Fibroblast of mammary gland (primary cell): Measurements from ENCODE around the gene FILIP1L.

ENCODE experiments used
- DNase-seq: peaks from one replicate; pipeline ENCODE4 v3.0.0-alpha.2; 2010; ENCODE audit warnings: low read depth
- H3K4me3 ChIP-seq: 2 replicates; pipeline ENCODE4 v1.5.1; 2011; ENCODE audit warnings: low read depth, mild to moderate bottlenecking, low read length, moderate library complexity; ENCODE audit not compliant: control insufficient read depth
- TF ChIP-seq, protein P1 (sequence below): conservative IDR thresholded peaks from 2 replicates; pipeline ENCODE4 v1.5.1; 2011; ENCODE audit warnings: low read depth, low read length, inconsistent platforms; ENCODE audit not compliant: control insufficient read depth, insufficient read depth

FILIP1L gene

GRCh38 chr3:100114413-100115030 lies at the start of gene FILIP1L:
Gene FILIP1L (minus strand): TSS chr3:100114501.
- TF ChIP-seq, protein P1, sequence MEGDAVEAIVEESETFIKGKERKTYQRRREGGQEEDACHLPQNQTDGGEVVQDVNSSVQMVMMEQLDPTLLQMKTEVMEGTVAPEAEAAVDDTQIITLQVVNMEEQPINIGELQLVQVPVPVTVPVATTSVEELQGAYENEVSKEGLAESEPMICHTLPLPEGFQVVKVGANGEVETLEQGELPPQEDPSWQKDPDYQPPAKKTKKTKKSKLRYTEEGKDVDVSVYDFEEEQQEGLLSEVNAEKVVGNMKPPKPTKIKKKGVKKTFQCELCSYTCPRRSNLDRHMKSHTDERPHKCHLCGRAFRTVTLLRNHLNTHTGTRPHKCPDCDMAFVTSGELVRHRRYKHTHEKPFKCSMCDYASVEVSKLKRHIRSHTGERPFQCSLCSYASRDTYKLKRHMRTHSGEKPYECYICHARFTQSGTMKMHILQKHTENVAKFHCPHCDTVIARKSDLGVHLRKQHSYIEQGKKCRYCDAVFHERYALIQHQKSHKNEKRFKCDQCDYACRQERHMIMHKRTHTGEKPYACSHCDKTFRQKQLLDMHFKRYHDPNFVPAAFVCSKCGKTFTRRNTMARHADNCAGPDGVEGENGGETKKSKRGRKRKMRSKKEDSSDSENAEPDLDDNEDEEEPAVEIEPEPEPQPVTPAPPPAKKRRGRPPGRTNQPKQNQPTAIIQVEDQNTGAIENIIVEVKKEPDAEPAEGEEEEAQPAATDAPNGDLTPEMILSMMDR, result no peak
- no peak for DNase-seq
- no peak within 1 kb of the TSS for H3K4me3 ChIP-seq

- H3K4me3 ChIP-seq, result no peak overlapping the region
- TF ChIP-seq, protein P1, result no peak
- DNase-seq, result no peak
These were observed 49.5 kb upstream of the FILIP1L start for GRCh38 chr3:100163787-100164186.

DNA sequence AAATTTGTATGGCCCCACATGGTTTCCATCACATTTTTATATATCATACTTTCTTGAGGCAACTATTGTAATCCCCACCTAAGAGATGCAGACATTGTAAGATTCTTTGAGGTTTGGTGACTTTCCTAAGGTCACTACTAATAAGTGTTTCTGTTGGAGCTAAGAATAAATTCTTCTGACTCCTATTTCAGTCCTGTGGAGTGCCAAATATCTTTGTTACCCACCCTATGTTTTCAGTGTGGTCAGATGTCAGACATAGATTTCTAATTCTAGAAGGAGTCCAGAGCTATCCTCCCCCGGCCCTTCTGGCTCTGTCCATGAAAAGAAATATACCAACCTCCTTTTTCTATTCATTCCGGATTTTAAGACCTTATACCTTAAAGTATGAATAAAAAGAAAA lies 46.2 kb upstream of the FILIP1L start:
- no peak overlapping the region for H3K4me3 ChIP-seq
- TF ChIP-seq, protein P1, result no peak
- DNase-seq, result no peak

DNA sequence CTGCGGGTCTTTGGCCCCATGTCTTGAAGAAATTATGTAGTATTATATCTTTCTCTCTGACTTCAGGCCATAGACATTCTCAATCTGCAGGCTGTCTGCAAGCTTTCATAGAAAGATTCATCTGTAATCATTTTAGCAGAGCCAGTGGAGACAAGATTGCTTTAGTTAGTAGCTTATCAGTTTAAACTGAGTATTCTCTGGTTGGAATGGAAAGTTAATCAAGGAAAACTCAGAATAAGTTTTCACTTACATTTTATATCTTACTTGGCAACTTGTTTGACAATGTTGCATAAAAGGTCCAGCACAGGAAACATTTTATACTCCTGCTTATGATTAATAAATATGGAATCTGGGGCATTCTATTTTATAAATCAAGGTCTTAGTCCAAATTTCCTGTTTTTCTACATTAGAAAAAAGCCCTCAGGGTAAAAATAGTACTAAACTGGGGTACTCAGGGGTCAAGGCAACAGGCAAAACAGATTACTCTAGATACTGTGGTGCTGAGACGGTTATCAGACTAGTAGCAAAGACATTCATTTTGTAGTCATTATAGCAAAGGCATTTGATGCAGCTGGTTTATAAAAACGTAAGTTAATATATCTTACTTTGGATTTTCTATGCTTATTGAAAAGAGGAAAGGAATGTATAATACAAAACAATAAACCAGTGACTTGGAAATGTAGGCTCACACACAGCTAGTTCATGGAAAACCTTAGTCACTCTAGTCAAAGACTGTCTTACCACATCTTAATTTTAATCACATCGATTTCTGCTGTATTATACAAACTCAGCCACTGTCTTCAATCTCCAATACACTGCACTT lies 45.2 kb upstream of the FILIP1L start:
- TF ChIP-seq, protein P1, result no peak
- peak; percentile 66 for DNase-seq
- no peak overlapping the region for H3K4me3 ChIP-seq

DNA sequence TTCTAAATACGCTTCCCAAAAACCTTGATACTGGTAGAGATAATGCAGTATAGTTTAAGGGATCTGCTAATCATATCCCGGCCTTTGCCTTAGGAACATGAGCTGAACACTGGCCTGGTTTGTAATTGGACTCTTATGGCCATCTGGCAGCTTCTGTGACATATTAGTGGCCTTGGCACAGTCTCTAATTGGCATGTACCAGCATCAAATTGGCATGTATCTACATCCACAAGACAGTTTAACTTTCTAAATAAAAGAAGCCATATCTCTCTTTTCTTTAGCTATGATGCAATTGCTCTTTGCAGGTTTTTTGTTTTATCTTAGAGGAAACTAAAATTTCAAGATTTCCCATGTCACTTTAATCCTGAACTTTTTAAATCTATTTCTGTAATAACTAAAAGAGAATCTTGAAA lies 44.6 kb upstream of the FILIP1L start:
- DNase-seq, result peak; percentile 15
- TF ChIP-seq, protein P1, result no peak
- no peak overlapping the region for H3K4me3 ChIP-seq

GRCh38 chr3:100157685-100158084 lies 43.4 kb upstream of the FILIP1L start:
- TF ChIP-seq, protein P1, result no peak
- H3K4me3 ChIP-seq, result no peak overlapping the region
- DNase-seq, result no peak
